ENCODE measurements around the gene PXYLP1. TPM values are rescaled to one million over a fixed set of nuclear protein-coding genes. Genes with fewer than 3 reads are reported as not detected.
A peak's percentile ranks its signal among the peaks of the same experiment; 100 is the strongest.

The PXYLP1 gene
- total RNA-seq, 1 donor from 2014 or later: 37.6 TPM

DNA sequence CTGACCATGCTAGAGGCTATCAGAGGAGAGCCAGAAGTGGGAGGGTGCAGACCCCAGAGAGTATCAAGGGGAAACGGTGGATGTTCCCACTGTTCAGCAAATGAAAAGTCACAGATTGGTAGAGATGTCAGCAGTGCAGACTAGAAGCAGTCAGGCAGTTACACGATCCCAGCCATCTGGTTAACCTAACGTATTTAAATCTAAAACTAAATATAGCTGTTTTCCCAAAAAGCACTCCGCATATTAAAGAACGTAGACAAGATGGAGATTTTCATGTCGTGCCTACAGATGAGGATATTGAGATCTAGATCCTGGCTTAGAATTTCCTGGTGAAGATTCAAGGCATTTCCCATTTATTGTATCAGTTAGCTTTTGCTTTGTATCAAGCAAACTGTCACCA lies 25.2 kb downstream of the PXYLP1 start:
- H3K27ac Mint-ChIP-seq: no peak overlapping the region
- no peaks in the 10 kb centered on the region for H3K27me3 Mint-ChIP-seq
- peaks cover 6% of the 10 kb centered on the region for H3K36me3 Mint-ChIP-seq (ENCODE audit: insufficient read depth)
- H3K4me1 Mint-ChIP-seq (ENCODE audit: low read depth): peaks cover 5% of the 10 kb centered on the region
- no peaks in the 10 kb centered on the region for H3K9me3 Mint-ChIP-seq (ENCODE audit: low read depth)
- no peak overlapping the region for H3K4me3 Mint-ChIP-seq (ENCODE audit: low read depth)
- DNase-seq (ENCODE audit: low spot score, unreplicated experiment): no peak
- TF ChIP-seq, protein P1, sequence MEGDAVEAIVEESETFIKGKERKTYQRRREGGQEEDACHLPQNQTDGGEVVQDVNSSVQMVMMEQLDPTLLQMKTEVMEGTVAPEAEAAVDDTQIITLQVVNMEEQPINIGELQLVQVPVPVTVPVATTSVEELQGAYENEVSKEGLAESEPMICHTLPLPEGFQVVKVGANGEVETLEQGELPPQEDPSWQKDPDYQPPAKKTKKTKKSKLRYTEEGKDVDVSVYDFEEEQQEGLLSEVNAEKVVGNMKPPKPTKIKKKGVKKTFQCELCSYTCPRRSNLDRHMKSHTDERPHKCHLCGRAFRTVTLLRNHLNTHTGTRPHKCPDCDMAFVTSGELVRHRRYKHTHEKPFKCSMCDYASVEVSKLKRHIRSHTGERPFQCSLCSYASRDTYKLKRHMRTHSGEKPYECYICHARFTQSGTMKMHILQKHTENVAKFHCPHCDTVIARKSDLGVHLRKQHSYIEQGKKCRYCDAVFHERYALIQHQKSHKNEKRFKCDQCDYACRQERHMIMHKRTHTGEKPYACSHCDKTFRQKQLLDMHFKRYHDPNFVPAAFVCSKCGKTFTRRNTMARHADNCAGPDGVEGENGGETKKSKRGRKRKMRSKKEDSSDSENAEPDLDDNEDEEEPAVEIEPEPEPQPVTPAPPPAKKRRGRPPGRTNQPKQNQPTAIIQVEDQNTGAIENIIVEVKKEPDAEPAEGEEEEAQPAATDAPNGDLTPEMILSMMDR (IDR thresholded peaks at IDR 0.05; ENCODE audit: unreplicated experiment): no peak

DNA sequence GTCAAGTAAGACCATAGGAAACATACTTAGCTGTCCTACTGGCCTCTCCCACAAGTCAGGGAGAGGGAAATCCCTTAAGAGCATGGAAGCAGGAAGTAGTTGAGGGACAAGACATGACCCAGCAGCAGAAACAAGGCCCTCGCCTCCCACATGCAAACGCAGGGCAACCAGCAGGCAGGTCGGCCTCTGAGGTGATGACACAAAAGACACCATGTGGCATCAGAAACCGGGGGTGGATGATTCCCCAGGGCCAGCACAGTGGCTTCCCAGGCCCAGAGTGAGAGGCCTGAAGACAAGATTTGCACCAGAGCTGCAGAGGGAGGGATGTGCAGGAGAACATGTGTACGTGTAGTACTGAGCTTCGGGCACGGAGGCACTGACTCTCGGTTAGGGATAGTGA lies 26.3 kb downstream of the PXYLP1 start:
- H3K27ac Mint-ChIP-seq: no peak overlapping the region
- no peaks in the 10 kb centered on the region for H3K9me3 Mint-ChIP-seq (ENCODE audit: low read depth)
- peaks cover 8% of the 10 kb centered on the region for H3K36me3 Mint-ChIP-seq (ENCODE audit: insufficient read depth)
- TF ChIP-seq, protein P1 (IDR thresholded peaks at IDR 0.05; ENCODE audit: unreplicated experiment): no peak
- H3K27me3 Mint-ChIP-seq: no peaks in the 10 kb centered on the region
- no peak for DNase-seq (ENCODE audit: low spot score, unreplicated experiment)
- peaks cover 5% of the 10 kb centered on the region for H3K4me1 Mint-ChIP-seq (ENCODE audit: low read depth)
- no peak overlapping the region for H3K4me3 Mint-ChIP-seq (ENCODE audit: low read depth)

GRCh38 chr3:141258973-141259372 lies 27.3 kb downstream of the PXYLP1 start:
- no peak for DNase-seq (ENCODE audit: low spot score, unreplicated experiment)
- Mint-ChIP-seq H3K9me3 (ENCODE audit: low read depth) (no peaks in the 10 kb centered on the region), H3K4me1 (ENCODE audit: low read depth) (peaks cover 5% of the 10 kb centered on the region), H3K27ac (no peak overlapping the region), H3K36me3 (ENCODE audit: insufficient read depth) (peaks cover 11% of the 10 kb centered on the region), H3K4me3 (ENCODE audit: low read depth) (no peak overlapping the region), H3K27me3 (no peaks in the 10 kb centered on the region)
- TF ChIP-seq, protein P1 (IDR thresholded peaks at IDR 0.05; ENCODE audit: unreplicated experiment): no peak

- no peak for DNase-seq (ENCODE audit: low spot score, unreplicated experiment)
- TF ChIP-seq, protein P1 (IDR thresholded peaks at IDR 0.05; ENCODE audit: unreplicated experiment): no peak
- Mint-ChIP-seq H3K4me1 (ENCODE audit: low read depth) (peaks cover 5% of the 10 kb centered on the region), H3K27ac (peak overlapping the region; percentile 42), H3K4me3 (ENCODE audit: low read depth) (no peak overlapping the region), H3K27me3 (no peaks in the 10 kb centered on the region), H3K36me3 (ENCODE audit: insufficient read depth) (peaks cover 12% of the 10 kb centered on the region), H3K9me3 (ENCODE audit: low read depth) (no peaks in the 10 kb centered on the region)
Observed at GRCh38 chr3:141259821-141260629, 28.4 kb downstream of the PXYLP1 start.

GRCh38 chr3:141260630-141260927 lies 29.0 kb downstream of the PXYLP1 start:
- no peak overlapping the region for H3K4me3 Mint-ChIP-seq (ENCODE audit: low read depth)
- H3K4me1 Mint-ChIP-seq (ENCODE audit: low read depth): peaks cover 5% of the 10 kb centered on the region
- TF ChIP-seq, protein P1 (IDR thresholded peaks at IDR 0.05; ENCODE audit: unreplicated experiment): no peak
- H3K36me3 Mint-ChIP-seq (ENCODE audit: insufficient read depth): peaks cover 12% of the 10 kb centered on the region
- no peak overlapping the region for H3K27ac Mint-ChIP-seq
- H3K27me3 Mint-ChIP-seq: no peaks in the 10 kb centered on the region
- DNase-seq (ENCODE audit: low spot score, unreplicated experiment): no peak
- no peaks in the 10 kb centered on the region for H3K9me3 Mint-ChIP-seq (ENCODE audit: low read depth)

All from progenitor cell of endocrine pancreas (in vitro differentiated cells).